Neuronal stem cell (in vitro differentiated cells): Measurements from ENCODE around the gene ZPR1.

ENCODE experiments used
- DNase-seq: peaks from one replicate; pipeline ENCODE4 v3.0.0-alpha.2; 2013; ENCODE audit warnings: low spot score
- H2AFZ ChIP-seq: one replicate; pipeline ENCODE4 v1.6.1; 2013; ENCODE audit warnings: mild to moderate bottlenecking, low read length, inconsistent platforms
- H2AK5ac ChIP-seq: 2 replicates; pipeline ENCODE4 v1.6.1; 2013; ENCODE audit warnings: low read depth, mild to moderate bottlenecking, inconsistent platforms, low read length, moderate library complexity, mixed read lengths
- H2BK120ac ChIP-seq: 2 replicates; pipeline ENCODE4 v1.6.1; 2013; ENCODE audit warnings: low read depth, mild to moderate bottlenecking, inconsistent platforms, low read length, moderate library complexity, mixed read lengths
- H2BK12ac ChIP-seq: one replicate; pipeline ENCODE4 v1.6.1; 2013; ENCODE audit warnings: low read length, inconsistent platforms
- H2BK15ac ChIP-seq: 2 replicates; pipeline ENCODE4 v1.6.1; 2013; ENCODE audit warnings: mild to moderate bottlenecking, low read length, inconsistent platforms, mixed read lengths
- H2BK5ac ChIP-seq: one replicate; pipeline ENCODE4 v1.6.1; 2013; ENCODE audit warnings: inconsistent platforms, mild to moderate bottlenecking, low read length, moderate library complexity
- H3K14ac ChIP-seq: one replicate; pipeline ENCODE4 v1.6.1; 2013; ENCODE audit warnings: low read length, inconsistent platforms
- H3K18ac ChIP-seq: 2 replicates; pipeline ENCODE4 v1.6.1; 2013; ENCODE audit warnings: low read length, inconsistent platforms
- H3K23ac ChIP-seq: 2 replicates; pipeline ENCODE4 v1.6.1; 2013; ENCODE audit warnings: low read depth, mild to moderate bottlenecking, mixed read lengths, low read length, inconsistent platforms; ENCODE audit not compliant: poor library complexity
- H3K27ac ChIP-seq: replicated peaks from 3 replicates; pipeline ENCODE4 v1.5.1; 2013; ENCODE audit warnings: low read length, inconsistent platforms
- H3K27me3 ChIP-seq, 3 experiments: 2 replicates each; pipeline ENCODE4 v1.6.1; 2013; ENCODE audit warnings: low read length in 3 of 3, mild to moderate bottlenecking in 2 of 3, inconsistent platforms in 1 of 3, low read depth in 1 of 3, mixed read lengths in 1 of 3, moderate library complexity in 1 of 3; ENCODE audit not compliant: control insufficient read depth in 3 of 3, insufficient read depth in 3 of 3
- H3K36me3 ChIP-seq, 2 donors: replicated peaks in 1 of 2; 2 replicates each; pipeline ENCODE4 v1.6.1; 2013; ENCODE audit warnings: low read length in 2 of 2; ENCODE audit not compliant: control insufficient read depth in 2 of 2, insufficient read depth in 2 of 2
- H3K4ac ChIP-seq: 2 replicates; pipeline ENCODE4 v1.6.1; 2013; ENCODE audit warnings: inconsistent platforms, mild to moderate bottlenecking, low read length, moderate library complexity
- H3K4me1 ChIP-seq, 2 donors: 1 replicate in 1 of 2; 2 replicates in 1 of 2; pipeline ENCODE4 v1.6.1; 2013; ENCODE audit warnings: low read length in 2 of 2, low read depth in 1 of 2; ENCODE audit not compliant: control insufficient read depth in 2 of 2, insufficient read depth in 1 of 2
- H3K4me2 ChIP-seq: one replicate; pipeline ENCODE4 v1.6.1; 2013; ENCODE audit warnings: mild to moderate bottlenecking, low read length, inconsistent platforms; ENCODE audit not compliant: insufficient read depth, poor library complexity, severe bottlenecking
- H3K4me3 ChIP-seq, 2 donors: 2 replicates each; pipeline ENCODE4 v1.5.1; 2013; ENCODE audit warnings: low read length in 2 of 2, mild to moderate bottlenecking in 2 of 2, inconsistent platforms in 1 of 2, moderate library complexity in 1 of 2
- H3K79me1 ChIP-seq: one replicate; pipeline ENCODE4 v1.6.1; 2013; ENCODE audit warnings: low read depth, mild to moderate bottlenecking, inconsistent platforms, low read length, moderate library complexity
- H3K9ac ChIP-seq: one replicate; pipeline ENCODE4 v1.6.1; 2013; ENCODE audit warnings: mild to moderate bottlenecking, low read depth, low read length, inconsistent platforms; ENCODE audit not compliant: poor library complexity
- H3K9me3 ChIP-seq, 2 donors: replicated peaks in 1 of 2; 2 replicates each; pipeline versions ENCODE3 to v1.6.1; 2013; ENCODE audit warnings: low read length in 2 of 2, mild to moderate bottlenecking in 2 of 2, inconsistent platforms in 1 of 2, low read depth in 1 of 2, mixed read lengths in 1 of 2, moderate library complexity in 1 of 2; ENCODE audit not compliant: control insufficient read depth in 2 of 2, insufficient read depth in 1 of 2
- H4K8ac ChIP-seq: one replicate; pipeline ENCODE4 v1.6.1; 2013; ENCODE audit warnings: low read depth, mild to moderate bottlenecking, inconsistent platforms, low read length, moderate library complexity
- H4K91ac ChIP-seq: one replicate; pipeline ENCODE4 v1.6.1; 2013; ENCODE audit warnings: low read length, low read depth, mild to moderate bottlenecking, inconsistent platforms; ENCODE audit not compliant: poor library complexity
- WGBS, 2 donors: extraction: QIAGEN DNeasy Blood & Tissue Kit; methylation state at CpG; one replicate each; pipeline ENCODE4 v1.1.7; 2013; ENCODE audit warnings: missing lambda C conversion rate in 2 of 2, mixed read lengths in 1 of 2; ENCODE audit not compliant: insufficient read length in 2 of 2, insufficient replicate concordance in 1 of 2; ENCODE audit errors: extremely low coverage in 2 of 2; 5-methylcytosine and 5-hydroxymethylcytosine counted together

Gene ZPR1

DNA sequence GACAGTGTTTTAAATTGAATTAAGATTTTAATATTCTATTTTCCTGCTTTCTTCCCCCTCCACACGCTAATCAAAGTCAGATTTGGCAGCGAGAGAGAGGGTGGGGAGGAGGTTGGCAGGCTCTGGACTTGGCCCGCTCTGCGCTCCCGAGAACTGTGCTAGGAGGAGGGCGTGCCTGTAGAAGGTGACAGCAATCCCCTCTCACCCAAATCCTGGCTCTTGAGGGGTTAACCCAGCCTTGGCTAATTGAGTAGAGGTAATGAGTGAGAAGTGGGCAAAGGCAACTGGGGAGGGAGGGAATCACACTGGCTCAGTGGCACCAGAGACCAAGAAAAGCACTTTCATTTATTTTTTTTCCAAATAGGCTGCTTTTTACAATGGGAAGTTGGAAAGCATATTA lies 57.2 kb downstream of the ZPR1 start:
- H3K79me1 ChIP-seq, result no peaks in the 10 kb centered on the region
- no peak overlapping the region for H2AK5ac ChIP-seq
- no peak overlapping the region for H3K23ac ChIP-seq
- H3K18ac ChIP-seq, result peak overlapping the region; percentile 83
- H3K36me3 ChIP-seq, result no peaks in the 10 kb centered on the region
- WGBS, 2 donors, result no CpG with 5 or more reads among the region's 6 CpGs
- no peak overlapping the region for H2BK12ac ChIP-seq
- no peak overlapping the region for H3K9ac ChIP-seq
- no peaks in the 10 kb centered on the region for H3K9me3 ChIP-seq
- peaks cover 17 to 32% of the 10 kb centered on the region in 2 donors for H3K4me1 ChIP-seq
- no peak overlapping the region for H3K4me3 ChIP-seq
- no peak overlapping the region for H3K4me2 ChIP-seq
- H2BK120ac ChIP-seq, result no peak overlapping the region
- H4K91ac ChIP-seq, result no peak overlapping the region
- no peak overlapping the region for H2BK5ac ChIP-seq
- H3K14ac ChIP-seq, result no peak overlapping the region
- H2BK15ac ChIP-seq, result no peak overlapping the region
- H3K27me3 ChIP-seq, result no peaks in the 10 kb centered on the region
- DNase-seq, result no peak
- H2AFZ ChIP-seq, result no peak overlapping the region
- no peak overlapping the region for H4K8ac ChIP-seq
- no peak overlapping the region for H3K4ac ChIP-seq
- H3K27ac ChIP-seq, result no peak overlapping the region

DNA sequence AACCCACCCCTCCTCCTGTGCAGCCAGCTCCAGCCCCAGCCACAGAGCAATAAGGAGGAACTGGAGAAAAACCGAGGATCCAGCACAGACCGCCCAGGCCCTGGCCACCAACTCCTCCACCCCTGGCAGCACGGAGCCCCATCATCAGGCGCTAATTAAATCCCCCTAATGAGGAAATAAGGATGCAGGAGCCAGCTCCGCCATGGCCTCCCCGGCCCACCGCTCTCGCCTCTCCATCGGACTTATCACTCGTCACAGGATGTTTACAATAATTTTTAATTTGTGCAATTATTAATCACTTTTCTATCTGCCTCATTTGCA lies 57.6 kb downstream of the ZPR1 start:
- H2BK5ac ChIP-seq, result no peak overlapping the region
- no peak overlapping the region for H3K4me3 ChIP-seq
- H4K8ac ChIP-seq, result no peak overlapping the region
- peaks cover 17 to 35% of the 10 kb centered on the region in 2 donors for H3K4me1 ChIP-seq
- H3K27ac ChIP-seq, result no peak overlapping the region
- no peak overlapping the region for H3K23ac ChIP-seq
- WGBS, 2 donors, result no CpG with 5 or more reads among the region's 10 CpGs
- H3K36me3 ChIP-seq, result no peaks in the 10 kb centered on the region
- H3K9ac ChIP-seq, result no peak overlapping the region
- no peaks in the 10 kb centered on the region for H3K9me3 ChIP-seq
- no peak for DNase-seq
- no peak overlapping the region for H3K18ac ChIP-seq
- H2AK5ac ChIP-seq, result peak overlapping the region; percentile 22
- no peak overlapping the region for H2BK120ac ChIP-seq
- H4K91ac ChIP-seq, result no peak overlapping the region
- H2BK12ac ChIP-seq, result no peak overlapping the region
- H3K27me3 ChIP-seq, result no peaks in the 10 kb centered on the region
- no peaks in the 10 kb centered on the region for H3K79me1 ChIP-seq
- H3K4ac ChIP-seq, result no peak overlapping the region
- H3K14ac ChIP-seq, result no peak overlapping the region
- peak overlapping the region; percentile 49 for H2BK15ac ChIP-seq
- no peak overlapping the region for H3K4me2 ChIP-seq
- no peak overlapping the region for H2AFZ ChIP-seq

GRCh38 chr11:116729501-116730240 lies 58.2 kb downstream of the ZPR1 start:
- no peak for DNase-seq
- no peak overlapping the region for H2BK12ac ChIP-seq
- H3K4me1 ChIP-seq, result peaks cover 17 to 35% of the 10 kb centered on the region in 2 donors
- H4K91ac ChIP-seq, result no peak overlapping the region
- H3K23ac ChIP-seq, result no peak overlapping the region
- H2BK120ac ChIP-seq, result no peak overlapping the region
- no peak overlapping the region for H3K4me2 ChIP-seq
- H3K9ac ChIP-seq, result no peak overlapping the region
- H4K8ac ChIP-seq, result peak overlapping the region; percentile 55
- no peak overlapping the region for H2AFZ ChIP-seq
- H3K14ac ChIP-seq, result no peak overlapping the region
- no CpG with 5 or more reads among the region's 8 CpGs for WGBS, 2 donors
- H3K36me3 ChIP-seq, result no peaks in the 10 kb centered on the region
- peak overlapping the region; percentile 49 for H2BK15ac ChIP-seq
- no peak overlapping the region for H3K4ac ChIP-seq
- H3K79me1 ChIP-seq, result no peaks in the 10 kb centered on the region
- H2BK5ac ChIP-seq, result no peak overlapping the region
- peaks cover 0 to 3% (median 0%) of the 10 kb centered on the region in 3 experiments for H3K27me3 ChIP-seq
- H2AK5ac ChIP-seq, result peak overlapping the region; percentile 57
- no peak overlapping the region for H3K27ac ChIP-seq
- H3K9me3 ChIP-seq, result no peaks in the 10 kb centered on the region
- peak overlapping the region; percentile 76 for H3K18ac ChIP-seq
- no peak overlapping the region for H3K4me3 ChIP-seq

DNA sequence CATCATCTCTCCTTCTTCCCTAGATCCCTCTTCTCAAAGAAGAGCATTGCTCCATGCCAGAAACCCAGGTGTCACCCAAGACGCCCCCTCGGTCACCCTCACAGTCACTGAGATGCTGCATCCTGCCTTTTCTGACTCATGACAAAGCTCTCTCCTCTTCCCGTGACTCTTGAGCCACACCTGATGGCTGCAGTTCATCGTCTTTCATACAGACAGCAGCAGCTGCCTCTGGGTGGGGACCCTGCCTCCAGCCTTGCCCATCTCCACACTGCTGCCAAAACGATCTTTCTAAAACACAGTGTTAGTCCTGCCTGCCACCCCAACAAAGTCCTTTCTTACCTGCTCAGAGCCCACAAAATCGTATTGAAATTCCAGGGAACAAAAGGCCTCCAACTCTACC lies 59.8 kb downstream of the ZPR1 start:
- no CpG with 5 or more reads among the region's 6 CpGs for WGBS, 2 donors
- Histone ChIP-seq H3K4me3 (no peak overlapping the region), H3K14ac (no peak overlapping the region), H2AFZ (no peak overlapping the region), H3K9me3 (no peaks in the 10 kb centered on the region), H3K4me1 (peaks cover 17 to 34% of the 10 kb centered on the region in 2 donors), H3K36me3 (no peaks in the 10 kb centered on the region), H2BK15ac (peak overlapping the region; percentile 35), H3K23ac (no peak overlapping the region), H2BK5ac (no peak overlapping the region), H4K8ac (no peak overlapping the region), H4K91ac (no peak overlapping the region), H2BK12ac (no peak overlapping the region), H3K4me2 (no peak overlapping the region), H3K9ac (peak overlapping the region; percentile 25), H3K27ac (no peak overlapping the region), H3K79me1 (no peaks in the 10 kb centered on the region), H3K4ac (no peak overlapping the region), H2BK120ac (no peak overlapping the region), H2AK5ac (peak overlapping the region; percentile 29), H3K18ac (no peak overlapping the region), H3K27me3 (peaks cover 0 to 3% (median 0%) of the 10 kb centered on the region in 3 experiments)
- no peak for DNase-seq
